Panc1 (cell line): ENCODE results near the gene LRBA. TPM values are rescaled to one million over a fixed set of nuclear protein-coding genes. Genes with fewer than 3 reads are reported as not detected.

ENCODE experiments used
- ATAC-seq: fragments of 200-7000 bp; cut with Tn5 transposase; 2 replicates; pipeline ENCODE4 v1.9.1; 2020; ENCODE audit warnings: mild to moderate bottlenecking, moderate library complexity
- BruUV-seq: library from RNA; stranded (reverse); fragments of 400-500 nt; replicated peaks from 2 replicates; lab custom pipeline; 2021; lab: Mats Ljungman, UMichigan
- CTCF ChIA-PET: fragments of 300-600 bp; sonication (Branson Sonifier 250); formaldehyde crosslinking; loops from one replicate; lab custom pipeline; 2022; ENCODE audit warnings: antibody characterized with exemption; lab: Charles Lee
- POLR2A ChIA-PET: fragments of 300-600 bp; sonication (Branson Sonifier 250); formaldehyde crosslinking; loops from one replicate; lab custom pipeline; 2022; ENCODE audit warnings: antibody characterized with exemption; lab: Charles Lee
- DNase-seq: peaks from one replicate; pipeline ENCODE4 v3.0.0-alpha.2; 2010; ENCODE audit warnings: low read depth, low spot score
- H3K27ac ChIP-seq: 2 replicates; pipeline ENCODE4 v1.5.1; 2011; ENCODE audit warnings: mild to moderate bottlenecking, low read length, inconsistent platforms
- H3K27me3 ChIP-seq: fragments of 200-500 bp; sonication (Bioruptor generic); 2 replicates; pipeline ENCODE4 v1.6.0; 2014; ENCODE audit warnings: low read length, inconsistent platforms; ENCODE audit not compliant: control insufficient read depth, insufficient read depth
- H3K36me3 ChIP-seq: fragments of 200-500 bp; sonication (Bioruptor generic); 2 replicates; pipeline ENCODE4 v1.5.1; 2014; ENCODE audit warnings: inconsistent platforms, mild to moderate bottlenecking, low read length, moderate library complexity; ENCODE audit not compliant: control insufficient read depth, insufficient read depth
- H3K4me1 ChIP-seq: 2 replicates; pipeline ENCODE4 v1.5.1; 2011; ENCODE audit warnings: inconsistent platforms, mild to moderate bottlenecking, low read length, moderate library complexity; ENCODE audit not compliant: control insufficient read depth, insufficient read depth
- H3K4me3 ChIP-seq, 2 experiments: 2 replicates each; pipeline ENCODE4 v1.5.1; 2011 to 2012; ENCODE audit warnings: low read depth in 2 of 2, low read length in 2 of 2, mild to moderate bottlenecking in 2 of 2, inconsistent platforms in 1 of 2, moderate library complexity in 1 of 2
- H3K9me3 ChIP-seq: fragments of 200-500 bp; sonication (Bioruptor generic); 2 replicates; pipeline ENCODE4 v1.5.1; 2014; ENCODE audit warnings: low read depth, mild to moderate bottlenecking, inconsistent platforms, low read length, moderate library complexity; ENCODE audit not compliant: control insufficient read depth, insufficient read depth
- CTCF ChIP-seq: fragments of 450-650 bp; IDR thresholded peaks from 2 replicates; pipeline ENCODE4 v1.5.1; 2017; ENCODE audit warnings: mild to moderate bottlenecking
- POLR2AphosphoS5 ChIP-seq: IDR thresholded peaks from 2 replicates; pipeline ENCODE4 v1.6.1; 2012; ENCODE audit warnings: mild to moderate bottlenecking, low read depth, low read length, moderate library complexity
- REST ChIP-seq, 2 experiments: IDR thresholded peaks; 2 replicates each; pipeline ENCODE4 v1.6.1; 2011 to 2012; ENCODE audit warnings: low read depth in 2 of 2, control low read depth in 1 of 2, low read length in 1 of 2, mild to moderate bottlenecking in 1 of 2, moderate library complexity in 1 of 2; ENCODE audit not compliant: insufficient read depth in 1 of 2
- SIN3A ChIP-seq: IDR thresholded peaks from 2 replicates; pipeline ENCODE4 v1.6.1; 2012; ENCODE audit warnings: low read depth, mild to moderate bottlenecking, low read length, moderate library complexity, borderline replicate concordance; ENCODE audit not compliant: insufficient read depth
- TCF7L2 ChIP-seq: IDR thresholded peaks from 2 replicates; pipeline ENCODE4 v1.6.1; 2011; ENCODE audit warnings: mild to moderate bottlenecking, low read depth, low read length, inconsistent platforms
- in situ Hi-C: cut with HindIII; loops from 2 replicates; pipeline ENCODE4 v1.10.0; 2016; ENCODE audit warnings: low sequenced_read_pairs, low pct_unique_long_range_greater_than_20kb
- intact Hi-C: fragments of 100-400 bp; cut with micrococcal nuclease; formaldehyde crosslinking; loops from one replicate; pipeline ENCODE4 v1.10.0; 2022; ENCODE audit not compliant: unreplicated experiment
- total RNA-seq: library from RNA; stranded (reverse); gene quantifications from one replicate; pipeline ENCODE4 v1.2.1, GENCODE V29; 2021; ENCODE audit not compliant: unreplicated experiment

Gene LRBA
- total RNA-seq, 1 experiment from 2014 or later: 26.4 TPM

GRCh38 chr4:150224896-150225591 is 790.0 kb downstream of the LRBA start:
- H3K9me3 ChIP-seq: no peaks in the 10 kb centered on the region
- ChIA-PET POLR2A (no interaction called here), CTCF (no interaction called here)
- intact Hi-C loops (no loop called here), in situ Hi-C loops (no loop called here)
- peaks cover 10% of the 10 kb centered on the region for H3K4me1 ChIP-seq
- no peaks in the 10 kb centered on the region for H3K27me3 ChIP-seq
- H3K4me3 ChIP-seq: no peak overlapping the region
- TF ChIP-seq CTCF: no peak
- no peak for TF ChIP-seq SIN3A
- TF ChIP-seq POLR2AphosphoS5: no peak
- no peak for TF ChIP-seq TCF7L2
- TF ChIP-seq REST (IDR thresholded peaks at IDR 0.05; ENCODE audit: insufficient read depth in 1 of 2, low read depth in 2 of 2, low read length in 1 of 2): no peak
- H3K27ac ChIP-seq: peak overlapping the region; percentile 42
- no peak for DNase-seq
- H3K36me3 ChIP-seq: no peaks in the 10 kb centered on the region; the same call in 1 of the 2 replicates
- peak; percentile 85 for ATAC-seq
- BruUV-seq: no TSS peak

- POLR2A ChIA-PET: no interaction called here
- in situ Hi-C loops (no loop called here), intact Hi-C loops (no loop called here)
- TF ChIP-seq SIN3A (no peak), TCF7L2 (no peak), POLR2AphosphoS5 (no peak), CTCF (no peak), REST (IDR thresholded peaks at IDR 0.05; ENCODE audit: insufficient read depth in 1 of 2, low read depth in 2 of 2, low read length in 1 of 2) (no peak)
- no peak for DNase-seq
- Histone ChIP-seq H3K27me3 (no peaks in the 10 kb centered on the region), H3K27ac (no peak overlapping the region), H3K4me3 (no peak overlapping the region), H3K4me1 (peaks cover 9% of the 10 kb centered on the region), H3K36me3 (no peaks in the 10 kb centered on the region), H3K9me3 (no peaks in the 10 kb centered on the region)
- no peak for ATAC-seq
- no TSS peak for BruUV-seq
- CTCF ChIA-PET: no interaction called here
Observed at GRCh38 chr4:150219841-150220240, 795.2 kb downstream of the LRBA start.
